Thyroid gland (tissue), 4 donors: Measurements from ENCODE around the gene PLPP3. TPM values are rescaled to one million over a fixed set of nuclear protein-coding genes. Genes with fewer than 3 reads are reported as not detected.

Experiments used
- DNase-seq, 2 donors: peaks; one replicate each; pipeline ENCODE4 v3.0.0-alpha.2; 2019
- H3K27ac ChIP-seq, 3 donors: fragments of 200-600 bp; sonication (generic); 1 replicate in 2 of 3; 2 replicates in 1 of 3; pipeline ENCODE4 v1.5.1; 2016 to 2019; ENCODE audit warnings: mild to moderate bottlenecking in 1 of 3, moderate library complexity in 1 of 3
- H3K27me3 ChIP-seq: fragments of 200-600 bp; sonication (generic); one replicate; pipeline ENCODE4 v1.5.1; 2019
- H3K36me3 ChIP-seq, 2 donors: fragments of 200-600 bp; sonication (generic); one replicate each; pipeline ENCODE4 v1.5.1; 2016 to 2019
- H3K4me1 ChIP-seq, 2 donors: fragments of 200-600 bp; sonication (generic); one replicate each; pipeline ENCODE4 v1.5.1; 2017 to 2019
- H3K4me3 ChIP-seq, 3 donors: fragments of 200-600 bp; sonication (generic); replicated peaks in 1 of 3; 1 replicate in 2 of 3; 2 replicates in 1 of 3; pipeline ENCODE4 v1.5.1; 2016; ENCODE audit warnings: mild to moderate bottlenecking in 1 of 3
- H3K9me3 ChIP-seq: fragments of 200-600 bp; sonication (generic); one replicate; pipeline ENCODE4 v1.5.1; 2017
- POLR2A ChIP-seq, 2 donors: fragments of 450-650 bp; IDR thresholded peaks; one replicate each; pipeline ENCODE4 v1.6.1; 2017; ENCODE audit warnings: antibody characterized with exemption in 2 of 2, mild to moderate bottlenecking in 2 of 2, moderate library complexity in 1 of 2
- WGBS, 2 donors: methylation state at CpG; one replicate each; pipeline ENCODE4 v1.1.5; 2017; 5-methylcytosine and 5-hydroxymethylcytosine counted together
- intact Hi-C: fragments of 100-400 bp; cut with DNase I; formaldehyde crosslinking; loops from one replicate; pipeline ENCODE4 v1.15.1; 2023
- total RNA-seq, 4 donors: library from RNA; depleted of rRNA; stranded (reverse); fragments of >200 nt; gene quantifications; one replicate each; pipeline ENCODE4 v1.2.3, GENCODE V29; 2016
- TF ChIP-seq, protein P1 (sequence below), 6 experiments: fragments of 200-600 bp in 3 of 6; fragments of 450-650 bp in 3 of 6; sonication (generic) in 3 of 6; IDR thresholded peaks; one replicate each; pipeline ENCODE4 v1.5.1; 2016 to 2019; ENCODE audit warnings: antibody characterized with exemption in 6 of 6, mild to moderate bottlenecking in 2 of 6, inconsistent platforms in 1 of 6, moderate library complexity in 1 of 6

The PLPP3 gene
- total RNA-seq, 4 donors from 2014 or later = 257 to 764 (median 675) TPM

DNA sequence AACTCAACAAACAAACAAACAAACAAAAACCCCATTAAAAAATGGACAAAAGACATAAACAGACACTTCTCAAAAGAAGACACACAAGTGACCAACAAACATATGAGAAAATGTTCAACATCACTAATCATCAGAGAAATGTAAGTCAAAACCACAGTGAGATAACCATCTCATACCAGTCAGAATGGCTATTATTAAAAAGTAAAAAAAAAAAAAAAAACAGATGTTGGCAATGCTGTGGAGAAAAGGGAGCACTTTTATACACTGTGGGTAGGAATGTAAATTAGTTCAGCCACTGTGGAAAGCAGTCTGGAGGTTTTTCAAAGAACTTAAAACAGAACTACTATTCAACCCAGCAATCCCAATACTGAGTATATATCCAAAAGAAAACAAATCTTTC lies 94.7 kb downstream of the PLPP3 start:
- Histone ChIP-seq H3K27ac (no peak overlapping the region), H3K9me3 (no peaks in the 10 kb centered on the region), H3K4me3 (no peak overlapping the region), H3K4me1 (peaks cover 0 to 7% of the 10 kb centered on the region in 2 donors), H3K27me3 (no peaks in the 10 kb centered on the region), H3K36me3 (no peaks in the 10 kb centered on the region)
- DNase-seq = no peak
- TF ChIP-seq, protein P1, sequence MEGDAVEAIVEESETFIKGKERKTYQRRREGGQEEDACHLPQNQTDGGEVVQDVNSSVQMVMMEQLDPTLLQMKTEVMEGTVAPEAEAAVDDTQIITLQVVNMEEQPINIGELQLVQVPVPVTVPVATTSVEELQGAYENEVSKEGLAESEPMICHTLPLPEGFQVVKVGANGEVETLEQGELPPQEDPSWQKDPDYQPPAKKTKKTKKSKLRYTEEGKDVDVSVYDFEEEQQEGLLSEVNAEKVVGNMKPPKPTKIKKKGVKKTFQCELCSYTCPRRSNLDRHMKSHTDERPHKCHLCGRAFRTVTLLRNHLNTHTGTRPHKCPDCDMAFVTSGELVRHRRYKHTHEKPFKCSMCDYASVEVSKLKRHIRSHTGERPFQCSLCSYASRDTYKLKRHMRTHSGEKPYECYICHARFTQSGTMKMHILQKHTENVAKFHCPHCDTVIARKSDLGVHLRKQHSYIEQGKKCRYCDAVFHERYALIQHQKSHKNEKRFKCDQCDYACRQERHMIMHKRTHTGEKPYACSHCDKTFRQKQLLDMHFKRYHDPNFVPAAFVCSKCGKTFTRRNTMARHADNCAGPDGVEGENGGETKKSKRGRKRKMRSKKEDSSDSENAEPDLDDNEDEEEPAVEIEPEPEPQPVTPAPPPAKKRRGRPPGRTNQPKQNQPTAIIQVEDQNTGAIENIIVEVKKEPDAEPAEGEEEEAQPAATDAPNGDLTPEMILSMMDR (IDR thresholded peaks at IDR 0.05) = no peak
- TF ChIP-seq POLR2A (IDR thresholded peaks at IDR 0.05) = no peak
- intact Hi-C loops = no loop called here

DNA sequence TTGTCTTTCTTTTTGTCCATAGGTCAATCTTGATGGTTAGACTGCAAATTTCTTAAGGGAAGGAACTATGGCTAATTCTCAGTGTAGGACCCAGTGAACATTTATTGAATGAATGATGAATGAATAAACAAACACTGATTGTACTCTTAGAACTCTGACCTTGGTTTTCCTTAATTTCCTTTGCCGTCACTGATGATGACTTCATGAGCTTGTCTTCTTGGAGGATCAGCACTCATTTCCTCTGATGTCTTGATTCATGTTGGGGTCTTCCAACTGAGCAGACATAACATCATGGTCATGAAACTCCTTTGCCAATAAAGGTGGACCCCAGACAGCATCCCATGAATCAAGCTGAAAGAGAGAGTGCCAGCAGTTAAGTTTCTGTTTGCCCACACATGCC lies 96.3 kb downstream of the PLPP3 start:
- no peak for DNase-seq
- 91 to 97% methylated on average over 1 of the region's 1 CpG for WGBS, 2 donors
- Histone ChIP-seq H3K4me3 (no peak overlapping the region), H3K9me3 (no peaks in the 10 kb centered on the region), H3K36me3 (no peaks in the 10 kb centered on the region), H3K27ac (no peak overlapping the region), H3K4me1 (peaks cover 0 to 6% of the 10 kb centered on the region in 2 donors), H3K27me3 (no peaks in the 10 kb centered on the region)
- no peak for TF ChIP-seq POLR2A (IDR thresholded peaks at IDR 0.05)
- TF ChIP-seq, protein P1 (IDR thresholded peaks at IDR 0.05) = no peak
- intact Hi-C loops = no loop called here

DNA sequence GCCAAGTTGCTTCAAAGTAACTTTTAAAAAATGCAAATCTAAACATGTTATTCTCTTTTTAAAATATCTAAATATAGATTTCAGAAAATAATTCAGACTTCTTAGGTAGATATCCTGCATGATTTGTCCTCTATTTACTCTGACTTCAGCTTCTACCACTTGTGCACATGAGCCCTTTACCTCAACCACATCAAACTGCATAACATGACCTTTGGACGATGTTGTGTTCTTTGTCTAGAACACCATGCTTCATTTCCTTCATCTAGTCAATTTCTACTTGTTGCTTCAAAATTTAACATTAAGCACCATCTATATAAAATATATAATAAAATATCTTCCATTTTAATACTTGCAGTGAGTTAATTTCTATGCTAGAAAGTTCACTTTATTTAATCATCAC lies 96.9 kb downstream of the PLPP3 start:
- 83 to 87% methylated on average over 1 of the region's 1 CpG for WGBS, 2 donors
- Histone ChIP-seq H3K9me3 (no peaks in the 10 kb centered on the region), H3K27me3 (no peaks in the 10 kb centered on the region), H3K27ac (no peak overlapping the region), H3K4me1 (peaks cover 0 to 5% of the 10 kb centered on the region in 2 donors), H3K36me3 (no peaks in the 10 kb centered on the region), H3K4me3 (no peak overlapping the region)
- intact Hi-C loops = no loop called here
- TF ChIP-seq POLR2A (IDR thresholded peaks at IDR 0.05) = no peak
- TF ChIP-seq, protein P1 (IDR thresholded peaks at IDR 0.05) = no peak
- no peak for DNase-seq

DNA sequence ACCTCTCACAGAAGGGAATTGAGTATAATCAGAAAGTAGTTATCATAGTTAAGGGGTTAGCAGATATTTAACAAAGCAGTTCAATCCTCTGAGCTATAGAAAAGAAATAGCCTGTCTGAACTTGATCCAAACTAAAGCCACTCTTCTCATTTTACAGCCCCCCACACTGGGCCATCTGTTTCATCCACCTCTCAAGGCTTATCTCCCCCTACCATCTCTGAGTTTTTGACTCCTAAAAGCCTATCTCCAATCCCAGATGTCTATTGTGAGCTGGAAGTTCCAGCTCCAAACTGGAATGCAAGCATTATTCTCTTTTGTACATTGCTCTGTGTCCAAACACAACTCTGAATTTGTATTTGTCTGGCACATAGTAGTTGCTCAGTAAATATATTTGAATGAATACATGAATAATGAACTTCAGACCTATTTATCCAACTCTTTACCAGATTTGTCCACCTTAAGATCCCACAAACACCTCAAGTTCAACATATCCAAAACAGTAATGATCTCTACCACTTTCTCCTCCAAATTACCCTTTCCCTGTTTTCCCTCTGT lies 98.1 kb downstream of the PLPP3 start:
- no peak overlapping the region for H3K4me3 ChIP-seq
- H3K36me3 ChIP-seq = no peaks in the 10 kb centered on the region
- peaks cover 6 to 14% of the 10 kb centered on the region in 2 donors for H3K4me1 ChIP-seq
- no peak for TF ChIP-seq POLR2A (IDR thresholded peaks at IDR 0.05)
- TF ChIP-seq, protein P1 (IDR thresholded peaks at IDR 0.05) = no peak
- no peaks in the 10 kb centered on the region for H3K9me3 ChIP-seq
- DNase-seq = no peak
- intact Hi-C loops = no loop called here
- H3K27ac ChIP-seq = no peak overlapping the region
- no peaks in the 10 kb centered on the region for H3K27me3 ChIP-seq

DNA sequence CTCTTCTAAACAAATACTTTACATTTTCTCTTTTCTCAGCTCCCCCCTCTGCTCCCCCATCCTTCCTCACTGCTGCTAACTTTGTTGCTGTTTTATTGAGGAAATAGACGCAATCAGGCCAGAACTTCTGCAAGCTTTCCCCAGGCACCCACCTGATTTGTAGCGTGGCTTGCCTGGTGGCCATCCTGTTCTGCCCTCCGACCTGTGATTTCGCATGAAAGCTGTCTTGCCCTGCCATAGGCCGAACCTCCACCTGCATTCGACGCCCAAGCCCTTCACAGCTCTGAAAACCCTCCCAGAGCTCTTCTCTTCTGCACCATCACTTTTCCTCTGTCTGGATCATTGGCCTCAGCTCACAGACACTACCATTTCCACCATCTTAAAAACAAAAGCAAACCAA lies 100.6 kb downstream of the PLPP3 start:
- intact Hi-C loops = no loop called here
- no peak for DNase-seq
- no peaks in the 10 kb centered on the region for H3K27me3 ChIP-seq
- no peaks in the 10 kb centered on the region for H3K9me3 ChIP-seq
- WGBS, 2 donors = 93 to 95% methylated on average over 7 of the region's 7 CpGs
- H3K4me1 ChIP-seq = peaks cover 9 to 19% of the 10 kb centered on the region in 2 donors
- no peak overlapping the region for H3K27ac ChIP-seq
- no peak overlapping the region for H3K4me3 ChIP-seq
- H3K36me3 ChIP-seq = no peaks in the 10 kb centered on the region
- TF ChIP-seq POLR2A (IDR thresholded peaks at IDR 0.05) = no peak
- TF ChIP-seq, protein P1 (IDR thresholded peaks at IDR 0.05) = no peak
